HCT116 (cell line): ENCODE data around the gene ALDH1A2. TPM values are rescaled to one million over a fixed set of nuclear protein-coding genes. Genes with fewer than 3 reads are reported as not detected.

Source experiments
- ATAC-seq: fragments of 200-7000 bp; cut with Tn5 transposase; 2 replicates; pipeline ENCODE4 v1.9.1; 2020; ENCODE audit warnings: mild to moderate bottlenecking, moderate library complexity
- BruUV-seq: library from RNA; stranded (reverse); fragments of 400-500 nt; replicated peaks from 2 replicates; lab custom pipeline; 2021; lab: Mats Ljungman, UMichigan
- CTCF ChIA-PET: fragments of 300-600 bp; sonication (Branson Sonifier 250); formaldehyde crosslinking; loops from one replicate; lab custom pipeline; 2021; ENCODE audit warnings: antibody characterized with exemption; lab: Charles Lee
- POLR2A ChIA-PET: fragments of 300-600, 350-600 bp; sonication (Branson Sonifier 250); formaldehyde crosslinking; loops from one replicate; lab custom pipeline; 2021; ENCODE audit warnings: antibody characterized with exemption; lab: Charles Lee
- RAD21 ChIA-PET, 2 experiments: fragments of 300-600 bp; sonication (Branson Sonifier 250); formaldehyde crosslinking; loops; one replicate each; lab custom pipeline; 2023; ENCODE audit warnings: low total read pairs in 2 of 2; ENCODE audit not compliant: uncharacterized antibody in 2 of 2, unreplicated experiment in 2 of 2, low non-redundant PET in 1 of 2; lab: Charles Lee
- DNase-seq: peaks from one replicate; pipeline ENCODE4 v3.0.0-alpha.2; 2010; ENCODE audit warnings: low read depth, low spot score
- H2AFZ ChIP-seq: fragments of 200-600 bp; shearing (Covaris generic), sonication (generic); 2 replicates; pipeline ENCODE4 v1.6.1; 2017; ENCODE audit warnings: low read depth, mixed run types, mixed read lengths, antibody characterized with exemption, low read length; ENCODE audit not compliant: poor library complexity, severe bottlenecking
- H3K27ac ChIP-seq: 2 replicates; pipeline ENCODE4 v1.5.1; 2012; ENCODE audit warnings: low read depth, low read length
- H3K27me3 ChIP-seq: fragments of 200-600 bp; sonication (generic); 2 replicates; pipeline ENCODE4 v1.6.1; 2016; ENCODE audit warnings: mixed run types, low read length, mixed read lengths; ENCODE audit not compliant: insufficient read depth
- H3K36me3 ChIP-seq, 2 experiments: fragments of 200-500 bp in 1 of 2; fragments of 200-600 bp in 1 of 2; sonication (Bioruptor generic) in 1 of 2; sonication (generic) in 1 of 2; 2 replicates each; pipeline versions ENCODE4 v1.5.1 to v1.6.1; 2014 to 2016; ENCODE audit warnings: low read length in 2 of 2, inconsistent platforms in 1 of 2, mixed read lengths in 1 of 2, mixed run types in 1 of 2; ENCODE audit not compliant: insufficient read depth in 2 of 2, control insufficient read depth in 1 of 2
- H3K4me1 ChIP-seq, 2 experiments: fragments of 200-600 bp in 1 of 2; sonication (generic) in 1 of 2; 2 replicates each; pipeline versions ENCODE4 v1.5.1 to v1.6.1; 2012 to 2017; ENCODE audit warnings: low read length in 2 of 2, inconsistent platforms in 1 of 2, mild to moderate bottlenecking in 1 of 2, mixed read lengths in 1 of 2, mixed run types in 1 of 2, moderate library complexity in 1 of 2; ENCODE audit not compliant: insufficient read depth in 2 of 2, control insufficient read depth in 1 of 2
- H3K4me2 ChIP-seq: fragments of 200-600 bp; sonication (generic); 2 replicates; pipeline ENCODE4 v1.6.1; 2017; ENCODE audit warnings: mixed run types, low read length, mixed read lengths
- H3K4me3 ChIP-seq, 2 experiments: fragments of 200-600 bp in 1 of 2; sonication (generic) in 1 of 2; replicated peaks in 1 of 2; 2 replicates each; pipeline ENCODE4 v1.5.1; 2011 to 2016; ENCODE audit warnings: low read length in 2 of 2, control low read depth in 1 of 2, low read depth in 1 of 2, mild to moderate bottlenecking in 1 of 2, mixed read lengths in 1 of 2, mixed run types in 1 of 2
- H3K79me2 ChIP-seq: fragments of 200-600 bp; sonication (generic); 2 replicates; pipeline ENCODE4 v1.6.1; 2017; ENCODE audit warnings: mild to moderate bottlenecking, mixed run types, low read length, moderate library complexity, mixed read lengths; ENCODE audit not compliant: insufficient read depth
- H3K9ac ChIP-seq: fragments of 200-600 bp; sonication (generic); 2 replicates; pipeline ENCODE4 v1.6.1; 2016; ENCODE audit warnings: low read length, mixed read lengths
- H3K9me2 ChIP-seq: fragments of 200-600 bp; sonication (generic), shearing (Covaris generic); 2 replicates; pipeline ENCODE4 v1.6.1; 2017; ENCODE audit warnings: mixed run types, mild to moderate bottlenecking, moderate library complexity; ENCODE audit not compliant: insufficient read depth
- H3K9me3 ChIP-seq, 2 experiments: fragments of 200-500 bp in 1 of 2; fragments of 200-600 bp in 1 of 2; sonication (Bioruptor generic) in 1 of 2; sonication (generic) in 1 of 2; 2 replicates each; pipeline ENCODE4 v1.6.1; 2014 to 2017; ENCODE audit warnings: low read length in 2 of 2, mixed read lengths in 2 of 2, inconsistent platforms in 1 of 2, low read depth in 1 of 2, mild to moderate bottlenecking in 1 of 2, mixed run types in 1 of 2, moderate library complexity in 1 of 2; ENCODE audit not compliant: control insufficient read depth in 1 of 2, insufficient read depth in 1 of 2
- H4K20me1 ChIP-seq: fragments of 200-600 bp; sonication (generic), shearing (Covaris generic); 2 replicates; pipeline ENCODE4 v1.6.1; 2017; ENCODE audit warnings: mixed run types, mild to moderate bottlenecking, moderate library complexity; ENCODE audit not compliant: insufficient read depth
- CBX3 ChIP-seq: IDR thresholded peaks from 2 replicates; pipeline ENCODE4 v1.6.1; 2012; ENCODE audit warnings: low read depth
- CEBPB ChIP-seq: IDR thresholded peaks from 2 replicates; pipeline ENCODE4 v1.6.1; 2012; ENCODE audit warnings: low read depth
- EGR1 ChIP-seq: IDR thresholded peaks from 2 replicates; pipeline ENCODE4 v1.6.1; 2012; ENCODE audit warnings: low read depth
- ELF1 ChIP-seq: IDR thresholded peaks from 2 replicates; pipeline ENCODE4 v1.6.1; 2012; ENCODE audit warnings: low read depth, borderline replicate concordance
- EZH2 ChIP-seq: fragments of 200-600 bp; sonication (generic); IDR thresholded peaks from 2 replicates; pipeline ENCODE4 v1.6.1; 2017; ENCODE audit warnings: antibody characterized with exemption, mixed run types
- EZH2phosphoT487 ChIP-seq: fragments of 200-600 bp; IDR thresholded peaks from 2 replicates; pipeline ENCODE4 v1.6.1; 2018; ENCODE audit warnings: antibody characterized with exemption, borderline replicate concordance
- FOSL1 ChIP-seq: IDR thresholded peaks from 2 replicates; pipeline ENCODE4 v1.6.1; 2012; ENCODE audit warnings: low read depth
- JUND ChIP-seq: IDR thresholded peaks from 2 replicates; pipeline ENCODE4 v1.6.1; 2012
- POLR2A ChIP-seq: IDR thresholded peaks from 2 replicates; pipeline ENCODE4 v1.7.0; 2011; ENCODE audit warnings: borderline replicate concordance; ENCODE audit not compliant: insufficient read depth, insufficient read length; ENCODE audit errors: extremely low read depth
- POLR2AphosphoS5 ChIP-seq: IDR thresholded peaks from 2 replicates; pipeline ENCODE4 v1.6.1; 2011; ENCODE audit warnings: mild to moderate bottlenecking, low read depth, low read length, moderate library complexity
- RAD21 ChIP-seq: IDR thresholded peaks from 2 replicates; pipeline ENCODE4 v1.6.1; 2012; ENCODE audit warnings: low read depth, mild to moderate bottlenecking
- SP1 ChIP-seq: IDR thresholded peaks from 2 replicates; pipeline ENCODE4 v1.6.1; 2012; ENCODE audit warnings: low read depth
- SRF ChIP-seq: IDR thresholded peaks from 2 replicates; pipeline ENCODE4 v1.6.1; 2012; ENCODE audit warnings: low read depth
- TCF7L2 ChIP-seq: IDR thresholded peaks from 2 replicates; pipeline ENCODE4 v1.7.0; 2011; ENCODE audit warnings: borderline replicate concordance, inconsistent platforms; ENCODE audit not compliant: insufficient read depth, insufficient read length; ENCODE audit errors: extremely low read depth
- YY1 ChIP-seq: IDR thresholded peaks from 2 replicates; pipeline ENCODE4 v1.6.1; 2011; ENCODE audit warnings: low read length, low read depth, moderate library complexity, mild to moderate bottlenecking; ENCODE audit not compliant: insufficient replicate concordance; ENCODE audit errors: extremely low read depth
- ZFX ChIP-seq: fragments of 450-650 bp; IDR thresholded peaks from 2 replicates; pipeline ENCODE4 v1.6.1; 2017
- ZNF274 ChIP-seq: fragments of 200-500 bp; sonication (Bioruptor generic); IDR thresholded peaks from 2 replicates; pipeline ENCODE4 v1.6.1; 2014; ENCODE audit warnings: mild to moderate bottlenecking, low read depth, low read length, inconsistent platforms
- intact Hi-C: fragments of 100-400 bp; cut with micrococcal nuclease; formaldehyde crosslinking; loops from 2 replicates; pipeline ENCODE4 v1.10.0; 2022
- total RNA-seq: library from RNA; stranded (reverse); gene quantifications from one replicate; pipeline ENCODE4 v1.2.1, GENCODE V29; 2021; ENCODE audit not compliant: unreplicated experiment
- TF ChIP-seq, protein P1 (sequence below): IDR thresholded peaks from 2 replicates; pipeline ENCODE4 v1.6.1; 2012
- TF ChIP-seq, protein P2 (sequence below): IDR thresholded peaks from 2 replicates; pipeline ENCODE4 v1.6.1; 2012
- TF ChIP-seq, protein P3 (sequence below), 3 experiments: fragments of 200-600 bp in 1 of 3; sonication (generic) in 1 of 3; IDR thresholded peaks in 2 of 3; conservative IDR thresholded peaks in 1 of 3; 2 replicates each; pipeline ENCODE4 v1.5.1; 2012 to 2017; ENCODE audit warnings: low read depth in 2 of 3, low read length in 2 of 3, antibody characterized with exemption in 1 of 3, borderline replicate concordance in 1 of 3, control low read depth in 1 of 3, mild to moderate bottlenecking in 1 of 3, mixed read lengths in 1 of 3, mixed run types in 1 of 3, moderate library complexity in 1 of 3; ENCODE audit not compliant: insufficient read depth in 1 of 3

The ALDH1A2 gene
- total RNA-seq, 1 experiment from 2014 or later, result 1.7 TPM

DNA sequence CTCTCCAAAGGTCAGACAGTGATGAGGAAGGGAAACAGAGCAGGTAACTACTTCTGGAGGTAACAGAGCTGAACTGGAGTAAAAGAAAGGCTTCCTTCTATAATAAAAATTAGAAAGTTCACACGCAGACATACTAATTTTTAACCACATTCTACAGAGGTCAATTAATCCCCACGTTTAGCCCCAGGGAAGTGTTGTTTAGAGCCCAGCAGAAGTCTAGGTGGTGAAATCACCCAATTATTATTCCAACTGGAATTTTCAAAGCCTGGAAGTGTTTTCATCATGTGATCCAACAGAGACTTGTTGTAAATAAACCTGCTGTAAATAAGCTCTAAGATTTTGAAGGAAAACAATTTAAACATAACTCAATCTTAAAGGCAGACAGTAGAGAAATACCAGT lies 6.8 kb downstream of the ALDH1A2 start:
- ChIA-PET POLR2A (no interaction called here), RAD21 (no interaction called here), CTCF (interaction anchor here (1.3 to 3.7 kb wide), 3 partner anchors 12 to 308 kb away, joined by 4 to 18 read pairs (median 5); no protein-coding TSS in a partner anchor)
- intact Hi-C loops, result no loop called here
- no peaks in the 10 kb centered on the region for H3K9me3 ChIP-seq
- H3K36me3 ChIP-seq, result no peaks in the 10 kb centered on the region
- H3K4me2 ChIP-seq, result no peak overlapping the region
- ATAC-seq, result no peak
- H3K79me2 ChIP-seq, result no peaks in the 10 kb centered on the region
- no peaks in the 10 kb centered on the region for H4K20me1 ChIP-seq
- H3K4me3 ChIP-seq, result no peak overlapping the region
- no TSS peak for BruUV-seq
- H3K27me3 ChIP-seq, result no peaks in the 10 kb centered on the region
- H3K4me1 ChIP-seq, result no peaks in the 10 kb centered on the region
- H3K9me2 ChIP-seq, result no peaks in the 10 kb centered on the region
- DNase-seq, result no peak
- H3K27ac ChIP-seq, result no peak overlapping the region
- no peak overlapping the region for H2AFZ ChIP-seq
- no peak overlapping the region for H3K9ac ChIP-seq
- TF ChIP-seq, protein P1, sequence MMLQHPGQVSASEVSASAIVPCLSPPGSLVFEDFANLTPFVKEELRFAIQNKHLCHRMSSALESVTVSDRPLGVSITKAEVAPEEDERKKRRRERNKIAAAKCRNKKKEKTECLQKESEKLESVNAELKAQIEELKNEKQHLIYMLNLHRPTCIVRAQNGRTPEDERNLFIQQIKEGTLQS, result no peak
- TF ChIP-seq FOSL1, result no peak
- TF ChIP-seq, protein P2, sequence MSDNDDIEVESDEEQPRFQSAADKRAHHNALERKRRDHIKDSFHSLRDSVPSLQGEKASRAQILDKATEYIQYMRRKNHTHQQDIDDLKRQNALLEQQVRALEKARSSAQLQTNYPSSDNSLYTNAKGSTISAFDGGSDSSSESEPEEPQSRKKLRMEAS, result no peak
- no peak for TF ChIP-seq EGR1
- no peak for TF ChIP-seq EZH2
- TF ChIP-seq ZFX, result no peak
- no peak for TF ChIP-seq EZH2phosphoT487
- no peak for TF ChIP-seq CBX3
- no peak for TF ChIP-seq CEBPB
- TF ChIP-seq, protein P3, sequence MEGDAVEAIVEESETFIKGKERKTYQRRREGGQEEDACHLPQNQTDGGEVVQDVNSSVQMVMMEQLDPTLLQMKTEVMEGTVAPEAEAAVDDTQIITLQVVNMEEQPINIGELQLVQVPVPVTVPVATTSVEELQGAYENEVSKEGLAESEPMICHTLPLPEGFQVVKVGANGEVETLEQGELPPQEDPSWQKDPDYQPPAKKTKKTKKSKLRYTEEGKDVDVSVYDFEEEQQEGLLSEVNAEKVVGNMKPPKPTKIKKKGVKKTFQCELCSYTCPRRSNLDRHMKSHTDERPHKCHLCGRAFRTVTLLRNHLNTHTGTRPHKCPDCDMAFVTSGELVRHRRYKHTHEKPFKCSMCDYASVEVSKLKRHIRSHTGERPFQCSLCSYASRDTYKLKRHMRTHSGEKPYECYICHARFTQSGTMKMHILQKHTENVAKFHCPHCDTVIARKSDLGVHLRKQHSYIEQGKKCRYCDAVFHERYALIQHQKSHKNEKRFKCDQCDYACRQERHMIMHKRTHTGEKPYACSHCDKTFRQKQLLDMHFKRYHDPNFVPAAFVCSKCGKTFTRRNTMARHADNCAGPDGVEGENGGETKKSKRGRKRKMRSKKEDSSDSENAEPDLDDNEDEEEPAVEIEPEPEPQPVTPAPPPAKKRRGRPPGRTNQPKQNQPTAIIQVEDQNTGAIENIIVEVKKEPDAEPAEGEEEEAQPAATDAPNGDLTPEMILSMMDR (IDR thresholded peaks at IDR 0.05 in 2 of 3, conservative IDR thresholded peaks at IDR 0.05 in 1 of 3; ENCODE audit: borderline replicate concordance in 1 of 3, insufficient read depth in 1 of 3, low read depth in 2 of 3, low read length in 2 of 3), result no peak
- TF ChIP-seq POLR2A, result no peak
- no peak for TF ChIP-seq ELF1
- no peak for TF ChIP-seq YY1
- TF ChIP-seq SRF, result no peak
- no peak for TF ChIP-seq RAD21
- no peak for TF ChIP-seq ZNF274
- no peak for TF ChIP-seq SP1
- no peak for TF ChIP-seq TCF7L2
- no peak for TF ChIP-seq POLR2AphosphoS5
- no peak for TF ChIP-seq JUND
